Parathyroid adenoma (tissue), 2 donors: Measurements from ENCODE around the gene SULT1A1.

ENCODE experiments used
- H2AFZ ChIP-seq: fragments of 300-600 bp; sonication (generic); one replicate; pipeline ENCODE4 v1.7.0; 2017; ENCODE audit warnings: antibody characterized with exemption, mild to moderate bottlenecking
- H3K27ac ChIP-seq: fragments of 300-600 bp; sonication (generic); one replicate; pipeline ENCODE4 v1.7.0; 2017
- H3K27me3 ChIP-seq: fragments of 300-600 bp; sonication (generic); one replicate; pipeline ENCODE4 v1.7.0; 2017; ENCODE audit warnings: low read length; ENCODE audit not compliant: control insufficient read depth, insufficient read depth
- H3K36me3 ChIP-seq: fragments of 300-600 bp; sonication (generic); one replicate; pipeline ENCODE4 v1.7.0; 2017; ENCODE audit warnings: low read length; ENCODE audit not compliant: control insufficient read depth, insufficient read depth
- H3K4me1 ChIP-seq: fragments of 300-600 bp; sonication (generic); one replicate; pipeline ENCODE4 v1.7.0; 2017; ENCODE audit warnings: control low read depth
- H3K4me2 ChIP-seq: fragments of 300-600 bp; sonication (generic); one replicate; pipeline ENCODE4 v1.7.0; 2017; ENCODE audit warnings: low read length
- H3K4me3 ChIP-seq: fragments of 300-600 bp; sonication (generic); one replicate; pipeline ENCODE4 v1.7.0; 2017; ENCODE audit warnings: low read depth, low read length
- H3K79me2 ChIP-seq: fragments of 300-600 bp; sonication (generic); one replicate; pipeline ENCODE4 v1.7.0; 2017; ENCODE audit warnings: control low read depth
- H3K9ac ChIP-seq: fragments of 300-600 bp; sonication (generic); one replicate; pipeline ENCODE4 v1.7.0; 2017; ENCODE audit warnings: mild to moderate bottlenecking
- H3K9me3 ChIP-seq: fragments of 300-600 bp; sonication (generic); one replicate; pipeline ENCODE4 v1.7.0; 2017; ENCODE audit warnings: low read length; ENCODE audit not compliant: control insufficient read depth
- CTCF ChIP-seq: fragments of 300-600 bp; sonication (generic); IDR thresholded peaks from one replicate; pipeline ENCODE4 v1.7.0; 2017; ENCODE audit warnings: antibody characterized with exemption, mild to moderate bottlenecking
- donor health status: primary hyperparathyroidism.

The SULT1A1 gene

GRCh38 chr16:28589930-28590329 lies 19.9 kb downstream of the SULT1A1 start:
- Histone ChIP-seq H3K4me1 (peaks cover 6% of the 10 kb centered on the region), H3K27ac (no peak overlapping the region), H3K4me3 (no peak overlapping the region), H2AFZ (no peak overlapping the region), H3K9ac (no peak overlapping the region), H3K36me3 (no peaks in the 10 kb centered on the region), H3K4me2 (no peak overlapping the region), H3K9me3 (no peaks in the 10 kb centered on the region), H3K27me3 (no peaks in the 10 kb centered on the region), H3K79me2 (no peaks in the 10 kb centered on the region)
- no peak for TF ChIP-seq CTCF

GRCh38 chr16:28589069-28589468 lies 20.8 kb downstream of the SULT1A1 start:
- H2AFZ ChIP-seq, result no peak overlapping the region
- H3K9me3 ChIP-seq, result no peaks in the 10 kb centered on the region
- H3K4me3 ChIP-seq, result no peak overlapping the region
- H3K36me3 ChIP-seq, result no peaks in the 10 kb centered on the region
- H3K27ac ChIP-seq, result no peak overlapping the region
- TF ChIP-seq CTCF, result no peak
- H3K4me1 ChIP-seq, result no peaks in the 10 kb centered on the region
- no peaks in the 10 kb centered on the region for H3K79me2 ChIP-seq
- H3K9ac ChIP-seq, result no peak overlapping the region
- H3K4me2 ChIP-seq, result no peak overlapping the region
- H3K27me3 ChIP-seq, result no peaks in the 10 kb centered on the region

GRCh38 chr16:28587386-28587785 lies 22.5 kb downstream of the SULT1A1 start:
- Histone ChIP-seq H3K27me3 (no peaks in the 10 kb centered on the region), H3K36me3 (no peaks in the 10 kb centered on the region)
- TF ChIP-seq CTCF, result no peak

GRCh38 chr16:28586466-28586865 lies 23.4 kb downstream of the SULT1A1 start:
- no peaks in the 10 kb centered on the region for H3K79me2 ChIP-seq
- TF ChIP-seq CTCF, result no peak
- no peaks in the 10 kb centered on the region for H3K27me3 ChIP-seq
- no peaks in the 10 kb centered on the region for H3K9me3 ChIP-seq
- H3K36me3 ChIP-seq, result no peaks in the 10 kb centered on the region
- no peak overlapping the region for H2AFZ ChIP-seq
- no peak overlapping the region for H3K4me2 ChIP-seq
- no peaks in the 10 kb centered on the region for H3K4me1 ChIP-seq
- no peak overlapping the region for H3K9ac ChIP-seq
- H3K4me3 ChIP-seq, result no peak overlapping the region
- no peak overlapping the region for H3K27ac ChIP-seq

More at GRCh38 chr16:28587386-28587785, 22.5 kb downstream of the SULT1A1 start:
- Histone ChIP-seq H3K4me1 (no peaks in the 10 kb centered on the region), H3K4me2 (no peak overlapping the region), H2AFZ (no peak overlapping the region), H3K79me2 (no peaks in the 10 kb centered on the region), H3K9ac (no peak overlapping the region), H3K9me3 (no peaks in the 10 kb centered on the region), H3K27ac (no peak overlapping the region), H3K4me3 (no peak overlapping the region)

- no peaks in the 10 kb centered on the region for H3K36me3 ChIP-seq
- H3K4me1 ChIP-seq, result no peaks in the 10 kb centered on the region
- H3K27me3 ChIP-seq, result no peaks in the 10 kb centered on the region
- no peak overlapping the region for H3K4me3 ChIP-seq
- H3K9ac ChIP-seq, result no peak overlapping the region
- H3K27ac ChIP-seq, result no peak overlapping the region
- no peaks in the 10 kb centered on the region for H3K9me3 ChIP-seq
- H2AFZ ChIP-seq, result no peak overlapping the region
- no peak for TF ChIP-seq CTCF
- H3K4me2 ChIP-seq, result no peak overlapping the region
- H3K79me2 ChIP-seq, result no peaks in the 10 kb centered on the region
Measured at GRCh38 chr16:28585674-28586073, 24.2 kb downstream of the SULT1A1 start.
